ENCODE results near the gene SPDEF.

SPDEF gene

DNA sequence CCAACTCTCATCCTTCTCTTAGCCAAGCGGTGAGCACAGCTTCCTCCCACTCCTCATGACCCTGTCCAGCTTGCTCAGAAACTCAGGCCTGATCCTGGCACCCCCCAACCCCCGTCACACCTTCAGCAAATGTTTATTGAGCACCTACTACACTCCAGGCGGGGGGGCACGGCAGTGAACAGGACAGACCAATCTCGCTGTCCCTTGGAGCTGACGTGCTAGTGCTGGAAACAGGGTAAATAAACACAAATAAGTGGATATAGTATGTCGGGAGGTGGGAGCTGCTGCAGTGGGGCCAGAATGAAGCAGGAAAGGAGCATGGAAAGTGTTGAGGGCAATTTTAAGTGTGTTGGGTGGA is 7.4 kb upstream of the SPDEF start:
- no peak for DNase-seq (ENCODE audit: low spot score)

- DNase-seq (ENCODE audit: low spot score): no peak
These were observed 6.9 kb upstream of the SPDEF start for GRCh38 chr6:34562861-34563512.

DNA sequence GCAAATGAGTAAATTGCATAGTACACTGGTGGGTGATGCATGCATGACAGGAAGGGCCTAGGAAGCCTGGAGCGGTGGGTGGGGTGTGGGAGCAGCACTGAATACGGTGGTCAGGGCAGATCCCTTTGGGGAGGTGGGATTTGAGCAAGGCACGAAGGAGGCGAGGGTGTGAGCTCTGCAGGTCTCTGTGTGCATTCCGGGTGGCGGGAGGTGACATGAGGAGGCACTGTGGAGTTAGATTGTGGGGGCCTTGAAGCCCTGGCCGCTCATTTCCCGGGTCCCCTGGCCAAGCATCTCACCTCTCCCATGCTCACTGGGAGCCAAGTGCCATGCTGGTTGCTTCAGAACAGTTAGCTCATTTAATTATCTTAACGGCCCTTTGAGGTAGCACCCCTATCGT is 6.2 kb upstream of the SPDEF start:
- DNase-seq (ENCODE audit: low spot score): no peak

- no peak for DNase-seq (ENCODE audit: low spot score)
These were observed 5.0 kb upstream of the SPDEF start for GRCh38 chr6:34561227-34561530.

GRCh38 chr6:34560366-34561226 is 4.5 kb upstream of the SPDEF start:
- no peak for DNase-seq (ENCODE audit: low spot score)

- no peak for DNase-seq (ENCODE audit: low spot score)
These were observed 3.7 kb upstream of the SPDEF start for GRCh38 chr6:34559651-34560365.

- DNase-seq (ENCODE audit: low spot score): no peak
These were observed 2.1 kb upstream of the SPDEF start for GRCh38 chr6:34558172-34558714.

DNA sequence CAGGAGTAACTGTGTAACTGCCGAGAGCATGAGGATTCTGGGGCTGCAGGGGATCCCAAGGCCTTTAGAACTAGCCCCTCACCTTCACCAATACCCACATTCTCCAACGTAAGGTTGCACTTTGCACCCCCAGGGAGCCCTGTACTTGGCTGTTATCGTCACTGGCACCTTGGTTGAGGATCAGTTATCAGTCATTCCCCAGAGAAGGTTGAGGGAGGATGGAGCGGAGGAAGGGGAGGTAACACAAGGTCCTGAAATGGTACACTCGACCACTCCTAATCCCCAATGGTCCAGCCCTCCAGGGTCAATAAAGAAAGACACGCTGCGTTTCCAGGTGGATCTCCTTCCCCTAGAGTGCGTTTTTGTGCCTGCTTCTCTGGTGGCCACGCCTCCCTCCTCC is 1.1 kb upstream of the SPDEF start:
- no peak for DNase-seq (ENCODE audit: low spot score)

DNA sequence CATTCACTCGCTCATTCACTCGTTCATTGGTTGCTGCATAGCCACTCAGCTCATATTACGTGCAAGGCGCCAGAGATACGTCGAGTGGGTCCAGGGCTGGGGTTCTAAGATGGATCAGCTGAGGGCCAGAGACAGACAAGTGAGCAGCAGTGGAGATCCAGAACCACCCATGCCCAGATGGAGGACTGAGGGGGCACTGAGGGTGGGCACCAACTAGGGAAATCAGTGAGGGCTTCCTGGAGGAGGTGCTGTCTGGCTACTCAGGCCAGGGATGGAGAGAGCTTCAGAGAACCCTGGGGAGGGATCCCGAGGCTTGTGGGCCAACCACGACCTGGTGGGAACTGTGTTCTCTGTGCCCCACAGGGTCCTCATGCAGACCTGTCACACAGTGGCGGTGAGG is 364 bp upstream of the SPDEF start:
- no peak for DNase-seq (ENCODE audit: low spot score)

DNA sequence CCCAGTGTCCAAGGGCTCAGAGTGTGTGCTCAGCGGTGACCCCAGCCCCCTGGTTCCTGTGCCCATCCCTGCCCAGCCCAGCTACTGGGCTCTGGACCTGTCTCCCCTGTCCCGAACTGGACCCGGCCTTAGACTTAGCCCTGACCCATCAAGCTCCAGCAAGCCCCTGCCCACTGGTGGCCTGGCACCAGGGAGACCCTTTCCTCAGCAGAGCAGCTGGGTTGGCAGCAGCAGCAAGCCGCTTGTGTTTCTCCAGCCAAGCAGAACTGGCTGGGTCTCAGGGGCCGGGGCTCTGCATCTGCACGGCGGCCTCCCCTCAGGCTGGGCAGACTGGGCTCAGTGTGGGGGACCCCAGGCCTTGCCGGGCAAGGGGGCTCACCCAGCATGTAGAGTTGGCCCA is 801 bp downstream of the SPDEF start:
- no peak for DNase-seq (ENCODE audit: low spot score)

DNA sequence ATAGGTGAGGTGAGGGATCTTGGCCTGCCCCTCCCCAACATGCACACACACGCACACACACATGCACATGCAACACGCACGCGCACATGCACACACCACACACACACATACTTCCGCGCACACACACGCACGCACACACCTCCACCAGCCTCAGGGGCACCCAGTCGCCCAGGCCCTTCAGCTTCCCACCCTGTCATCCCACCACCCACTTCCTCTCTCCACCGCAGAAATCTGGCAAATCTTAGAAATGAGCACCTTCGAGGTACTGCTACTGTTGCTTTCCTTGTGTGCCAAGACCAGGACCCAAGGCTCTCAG is 1.2 kb downstream of the SPDEF start:
- no peak for DNase-seq (ENCODE audit: low spot score)

DNA sequence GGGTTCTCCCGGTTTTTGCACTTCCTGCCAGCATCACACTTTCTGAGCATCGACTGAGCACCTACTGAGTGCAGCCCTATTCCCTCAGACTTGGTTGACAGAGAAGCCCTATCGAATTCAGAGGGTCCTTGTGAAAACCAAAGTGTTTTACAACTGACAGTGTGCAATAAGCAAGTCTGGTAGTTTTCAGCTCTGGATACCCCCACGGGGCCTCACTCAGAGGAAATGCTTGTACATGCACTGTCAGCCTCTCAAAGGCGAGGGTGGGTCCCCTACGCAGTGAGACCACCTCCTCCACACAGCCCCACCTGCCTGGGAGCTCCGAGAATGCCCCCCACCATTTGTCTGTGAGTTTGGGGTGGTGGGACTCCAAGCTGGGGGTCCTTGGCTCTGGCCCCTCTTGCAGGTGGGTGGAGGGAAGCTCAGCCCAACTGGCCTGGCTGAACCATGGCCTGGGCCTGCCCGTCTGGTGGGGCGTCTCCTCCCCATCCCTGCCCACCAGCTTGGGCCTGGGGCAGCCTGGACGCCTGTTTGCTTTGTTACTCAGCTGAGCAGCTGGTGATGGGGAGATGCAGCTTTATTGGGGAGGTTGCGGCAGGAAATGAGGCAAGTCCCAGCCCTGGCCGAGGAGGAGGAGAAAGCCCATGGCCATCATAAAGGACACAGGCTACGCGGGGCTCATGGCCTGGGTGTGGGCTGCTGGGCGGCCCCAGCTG is 1.7 kb downstream of the SPDEF start:
- no peak for DNase-seq (ENCODE audit: low spot score)

- DNase-seq (ENCODE audit: low spot score): no peak
These were observed 2.4 kb downstream of the SPDEF start for GRCh38 chr6:34553750-34554149.

GRCh38 chr6:34553146-34553545 is 3.0 kb downstream of the SPDEF start:
- no peak for DNase-seq (ENCODE audit: low spot score)

DNA sequence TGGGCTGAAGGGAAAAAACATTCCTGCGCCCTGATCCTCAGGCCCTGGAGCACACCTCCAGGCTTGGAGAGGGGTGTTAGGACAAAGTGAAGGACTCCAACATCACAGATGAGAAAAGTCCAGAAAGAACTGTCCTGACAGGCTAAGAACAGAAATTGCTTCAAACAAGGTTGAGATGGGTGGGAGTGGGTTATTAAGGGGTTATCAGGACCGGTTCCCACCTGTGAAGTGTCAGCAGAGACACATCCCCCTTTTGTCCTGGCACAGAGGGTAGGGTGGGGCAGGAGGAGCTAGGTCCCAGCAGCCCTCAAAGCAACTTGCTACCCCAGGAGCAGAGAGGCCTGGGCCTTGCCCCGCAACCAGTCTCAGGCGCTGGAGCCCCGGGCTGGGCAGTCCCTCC is 3.5 kb downstream of the SPDEF start:
- DNase-seq (ENCODE audit: low spot score): no peak

DNA sequence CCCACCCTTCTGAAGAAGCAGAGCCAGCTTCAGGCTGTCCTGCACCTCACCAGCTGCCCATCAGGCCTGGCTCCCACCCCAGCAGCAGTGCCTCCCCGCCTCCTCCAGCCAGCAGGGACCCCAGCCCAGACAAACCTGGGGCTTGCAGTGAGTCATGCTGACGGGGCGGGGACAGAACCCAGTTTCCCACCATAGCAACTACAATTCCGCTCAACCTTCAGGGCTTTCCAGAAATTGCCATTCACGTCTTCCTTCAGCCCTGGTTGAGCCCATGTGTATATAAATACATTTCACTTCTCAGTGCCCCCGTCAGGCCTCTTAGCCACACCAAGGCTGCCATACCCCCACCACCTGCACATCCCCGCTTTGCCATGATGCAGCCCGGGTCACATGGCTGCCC is 4.4 kb downstream of the SPDEF start:
- no peak for DNase-seq (ENCODE audit: low spot score)

GRCh38 chr6:34549804-34550202 is 6.3 kb downstream of the SPDEF start:
- DNase-seq (ENCODE audit: low spot score): no peak

- no peak for DNase-seq (ENCODE audit: low spot score)
These were observed 6.9 kb downstream of the SPDEF start for GRCh38 chr6:34549026-34549803.

- DNase-seq (ENCODE audit: low spot score): peak; percentile 54
These were observed 8.2 kb downstream of the SPDEF start for GRCh38 chr6:34547701-34548644.

DNA sequence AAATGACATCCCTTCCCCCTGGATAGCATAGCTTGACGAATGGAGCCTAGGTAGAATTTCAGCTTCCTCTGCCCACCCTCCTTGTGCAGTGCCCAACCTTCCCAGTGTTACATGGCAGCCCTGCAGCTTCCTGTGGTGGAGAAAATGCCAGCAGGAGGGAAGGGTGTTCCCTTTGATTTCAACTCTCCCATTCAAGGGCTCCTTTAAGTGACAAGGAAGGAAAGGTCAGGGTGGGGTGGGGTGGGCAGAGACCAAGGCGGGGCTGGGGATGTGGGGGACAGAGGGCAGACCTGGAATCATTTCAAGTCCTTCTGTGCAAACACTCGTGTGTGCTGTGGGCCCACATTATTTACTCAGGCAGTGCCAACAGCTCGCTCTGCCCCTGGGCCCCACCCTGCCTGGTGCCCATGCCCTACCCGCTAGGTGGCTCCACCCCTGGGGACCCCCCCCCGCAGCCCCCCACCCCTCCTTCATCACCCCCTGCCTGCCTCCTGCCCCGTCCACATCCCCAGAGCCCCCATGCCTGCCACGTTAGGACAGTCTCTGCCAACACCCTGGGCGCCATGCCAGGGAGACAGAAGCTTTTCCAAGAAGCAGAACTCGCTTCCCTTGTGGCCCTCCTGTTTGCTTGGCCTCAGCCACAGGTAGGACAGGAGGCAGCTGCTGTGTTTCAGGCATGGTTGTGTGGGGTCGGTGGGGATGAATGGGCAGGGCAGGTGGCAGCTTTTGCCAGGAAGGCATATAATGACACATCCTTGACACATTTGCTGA is 9.4 kb downstream of the SPDEF start:
- DNase-seq (ENCODE audit: low spot score): peak; percentile 54
